Gastroesophageal sphincter (tissue), 3 donors: Measurements from ENCODE around the gene TMEM63A.

Experiments used
- POLR2A ChIP-seq, 2 donors: fragments of 450-650 bp; IDR thresholded peaks; one replicate each; pipeline ENCODE4 v1.6.1; 2017; ENCODE audit warnings: antibody characterized with exemption in 2 of 2, mild to moderate bottlenecking in 2 of 2, moderate library complexity in 1 of 2
- POLR2AphosphoS5 ChIP-seq: sonication (generic); formaldehyde crosslinking; IDR thresholded peaks from one replicate; pipeline ENCODE4 v1.6.1; 2017; ENCODE audit warnings: antibody characterized with exemption
- TF ChIP-seq, protein P1 (sequence below), 4 experiments: fragments of 200-600 bp in 2 of 4; fragments of 450-650 bp in 2 of 4; sonication (generic) in 1 of 4; IDR thresholded peaks; one replicate each; pipeline ENCODE4 v1.5.1; 2017 to 2019; ENCODE audit warnings: antibody characterized with exemption in 4 of 4, mild to moderate bottlenecking in 2 of 4, moderate library complexity in 2 of 4

GRCh38 chr1:225808136-225808535 lies 74.0 kb downstream of the TMEM63A start:
- TF ChIP-seq, protein P1, sequence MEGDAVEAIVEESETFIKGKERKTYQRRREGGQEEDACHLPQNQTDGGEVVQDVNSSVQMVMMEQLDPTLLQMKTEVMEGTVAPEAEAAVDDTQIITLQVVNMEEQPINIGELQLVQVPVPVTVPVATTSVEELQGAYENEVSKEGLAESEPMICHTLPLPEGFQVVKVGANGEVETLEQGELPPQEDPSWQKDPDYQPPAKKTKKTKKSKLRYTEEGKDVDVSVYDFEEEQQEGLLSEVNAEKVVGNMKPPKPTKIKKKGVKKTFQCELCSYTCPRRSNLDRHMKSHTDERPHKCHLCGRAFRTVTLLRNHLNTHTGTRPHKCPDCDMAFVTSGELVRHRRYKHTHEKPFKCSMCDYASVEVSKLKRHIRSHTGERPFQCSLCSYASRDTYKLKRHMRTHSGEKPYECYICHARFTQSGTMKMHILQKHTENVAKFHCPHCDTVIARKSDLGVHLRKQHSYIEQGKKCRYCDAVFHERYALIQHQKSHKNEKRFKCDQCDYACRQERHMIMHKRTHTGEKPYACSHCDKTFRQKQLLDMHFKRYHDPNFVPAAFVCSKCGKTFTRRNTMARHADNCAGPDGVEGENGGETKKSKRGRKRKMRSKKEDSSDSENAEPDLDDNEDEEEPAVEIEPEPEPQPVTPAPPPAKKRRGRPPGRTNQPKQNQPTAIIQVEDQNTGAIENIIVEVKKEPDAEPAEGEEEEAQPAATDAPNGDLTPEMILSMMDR (IDR thresholded peaks at IDR 0.05), result no peak
- no peak for TF ChIP-seq POLR2AphosphoS5
- no peak for TF ChIP-seq POLR2A (IDR thresholded peaks at IDR 0.05)
